Stimulated activated CD4-positive, alpha-beta T cell treated with anti-CD3 and anti-CD28 coated beads, Interleukin-12 subunit alpha, Interleukin-12 subunit beta, amount 100 ng/mL, for 4 hours (primary cell): ENCODE measurements around the gene IRS2.
"Not testable (repeated sequence)": the region's sequence is repeated elsewhere in the genome, so short reads cannot be mapped to it uniquely, and the experiment has no call there.

Source experiments
- DNase-seq: peaks from one replicate; pipeline ENCODE4 v3.0.0-alpha.2; 2020

IRS2 gene

GRCh38 chr13:109750221-109750775 is 36.1 kb downstream of the IRS2 start:
- no peak for DNase-seq

GRCh38 chr13:109749365-109749764 is 37.0 kb downstream of the IRS2 start:
- DNase-seq = no peak

- DNase-seq = no peak
These were observed 37.7 kb downstream of the IRS2 start for GRCh38 chr13:109748677-109749076.

- DNase-seq = no peak
These were observed 38.9 kb downstream of the IRS2 start for GRCh38 chr13:109747524-109747923.

GRCh38 chr13:109746364-109746763 is 40.0 kb downstream of the IRS2 start:
- no peak for DNase-seq

- no peak for DNase-seq
These were observed 40.7 kb downstream of the IRS2 start for GRCh38 chr13:109745702-109746101.

GRCh38 chr13:109745060-109745459 is 41.3 kb downstream of the IRS2 start:
- no peak for DNase-seq

- DNase-seq = no peak
These were observed 41.8 kb downstream of the IRS2 start for GRCh38 chr13:109744512-109745051.

- DNase-seq = no peak
These were observed 42.5 kb downstream of the IRS2 start for GRCh38 chr13:109743706-109744453.

GRCh38 chr13:109741966-109742365 is 44.4 kb downstream of the IRS2 start:
- no peak for DNase-seq

GRCh38 chr13:109740721-109741120 is 45.7 kb downstream of the IRS2 start:
- DNase-seq = no peak

- DNase-seq = no peak
These were observed 46.3 kb downstream of the IRS2 start for GRCh38 chr13:109740121-109740520.

- DNase-seq = no peak
These were observed 48.1 kb downstream of the IRS2 start for GRCh38 chr13:109738298-109738746.

GRCh38 chr13:109737606-109738005 is 48.8 kb downstream of the IRS2 start:
- DNase-seq = peak; percentile 8

GRCh38 chr13:109737046-109737573 is 49.3 kb downstream of the IRS2 start:
- no peak for DNase-seq

- no peak for DNase-seq
These were observed 50.9 kb downstream of the IRS2 start for GRCh38 chr13:109735436-109735966.

- DNase-seq = no peak
These were observed 52.2 kb downstream of the IRS2 start for GRCh38 chr13:109734002-109734785.

- no peak for DNase-seq
These were observed 52.8 kb downstream of the IRS2 start for GRCh38 chr13:109733550-109733949.

GRCh38 chr13:109732470-109733170 is 53.8 kb downstream of the IRS2 start:
- not testable (repeated sequence) for DNase-seq

GRCh38 chr13:109730812-109731335 is 55.5 kb downstream of the IRS2 start:
- DNase-seq = no peak

GRCh38 chr13:109728791-109729731 is 57.3 kb downstream of the IRS2 start:
- no peak for DNase-seq
